Thyroid gland (tissue), 4 donors: ENCODE data around the gene MEPCE.
"Not testable (repeated sequence)": the region's sequence is repeated elsewhere in the genome, so short reads cannot be mapped to it uniquely, and the experiment has no call there.

Source experiments
- CTCF ChIP-seq, 6 experiments: fragments of 200-600 bp in 3 of 6; fragments of 450-650 bp in 3 of 6; sonication (generic) in 3 of 6; IDR thresholded peaks; one replicate each; pipeline ENCODE4 v1.5.1; 2016 to 2019; ENCODE audit warnings: antibody characterized with exemption in 6 of 6, mild to moderate bottlenecking in 2 of 6, inconsistent platforms in 1 of 6, moderate library complexity in 1 of 6
- POLR2A ChIP-seq, 2 donors: fragments of 450-650 bp; IDR thresholded peaks; one replicate each; pipeline ENCODE4 v1.6.1; 2017; ENCODE audit warnings: antibody characterized with exemption in 2 of 2, mild to moderate bottlenecking in 2 of 2, moderate library complexity in 1 of 2

GRCh38 chr7:100453854-100454253 lies 24.2 kb downstream of the MEPCE start:
- TF ChIP-seq CTCF, POLR2A (IDR thresholded peaks at IDR 0.05): not testable (repeated sequence)
